GM18505 (cell line): ENCODE data around the gene CBY3.
"Not testable (repeated sequence)": the region's sequence is repeated elsewhere in the genome, so short reads cannot be mapped to it uniquely, and the experiment has no call there.

Experiments used
- ATAC-seq: cut with Tn5 transposase; IDR thresholded peaks from one replicate; pipeline ENCODE4 v1.9.1; 2021; ENCODE audit not compliant: unreplicated experiment
- POLR2A ChIP-seq: IDR thresholded peaks from 4 replicates; pipeline ENCODE4 v1.6.1; 2011; ENCODE audit warnings: borderline replicate concordance; ENCODE audit not compliant: insufficient read depth, insufficient read length; ENCODE audit errors: extremely low read depth

CBY3 gene

DNA sequence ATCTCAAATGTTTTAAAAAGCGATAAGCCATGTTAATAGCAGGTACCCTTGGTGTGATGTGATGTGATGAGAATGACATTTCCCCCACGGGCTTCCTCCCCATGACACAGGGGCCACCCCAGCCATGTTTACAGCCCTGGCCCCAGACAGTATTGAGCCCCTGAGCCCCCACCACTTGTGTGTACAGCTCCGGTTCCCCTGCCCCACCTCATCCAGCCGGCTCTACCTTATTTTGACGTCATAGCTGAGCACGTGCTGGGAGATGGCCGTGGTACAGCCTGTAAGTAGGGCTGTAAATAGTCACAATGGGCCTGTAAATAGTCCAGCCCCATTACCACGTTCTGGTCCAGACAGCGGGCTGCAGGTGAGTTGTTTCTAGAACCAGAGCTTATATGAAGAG lies 32.4 kb downstream of the CBY3 start:
- no peak for ATAC-seq
- TF ChIP-seq POLR2A = no peak

- not testable (repeated sequence) for ATAC-seq
These were observed 36.1 kb downstream of the CBY3 start for GRCh38 chr5:179644766-179645165.

- not testable (repeated sequence) for ATAC-seq
These were observed 37.5 kb downstream of the CBY3 start for GRCh38 chr5:179643141-179643920.

DNA sequence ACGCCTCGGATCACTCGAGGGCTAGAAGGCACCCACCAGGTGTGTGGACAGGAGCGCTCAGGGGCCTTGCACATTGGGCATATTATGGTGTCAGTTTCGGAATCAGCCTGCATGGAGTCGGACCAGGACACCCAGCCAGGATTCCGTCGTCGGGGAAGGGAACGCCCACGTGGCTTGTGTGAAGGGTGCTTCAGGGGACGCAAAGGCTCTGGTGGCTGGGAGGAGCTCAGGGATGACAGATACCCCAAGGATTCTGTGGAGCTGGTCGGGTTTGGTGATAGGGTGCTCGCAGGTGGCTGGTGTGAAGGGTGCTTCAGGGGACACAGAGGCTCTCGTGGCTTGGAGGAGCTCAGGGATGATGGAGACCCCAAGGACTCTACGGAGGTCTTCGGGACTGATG lies 38.2 kb downstream of the CBY3 start:
- not testable (repeated sequence) for ATAC-seq

DNA sequence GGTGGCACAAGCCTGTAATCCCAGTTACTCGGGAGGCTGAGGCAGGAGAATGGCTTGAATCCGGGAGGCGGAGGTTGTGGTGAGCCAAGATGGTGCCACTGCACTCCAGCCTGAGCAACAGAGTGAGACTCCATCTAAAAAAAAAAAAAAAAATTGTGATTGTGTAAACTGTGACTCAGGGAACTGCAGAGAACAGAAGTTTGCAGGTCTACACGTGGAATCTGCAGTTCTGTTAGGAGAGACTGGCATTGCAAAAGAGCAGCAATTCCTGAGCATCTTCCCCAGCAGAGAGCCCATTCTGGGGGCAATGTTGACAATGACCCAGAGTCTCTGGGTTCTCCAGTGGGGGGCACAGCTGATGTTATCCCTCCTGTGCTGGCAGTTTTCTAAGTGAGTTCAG lies 39.1 kb downstream of the CBY3 start:
- ATAC-seq = not testable (repeated sequence)

- not testable (repeated sequence) for ATAC-seq
These were observed 41.5 kb downstream of the CBY3 start for GRCh38 chr5:179639296-179639695.

DNA sequence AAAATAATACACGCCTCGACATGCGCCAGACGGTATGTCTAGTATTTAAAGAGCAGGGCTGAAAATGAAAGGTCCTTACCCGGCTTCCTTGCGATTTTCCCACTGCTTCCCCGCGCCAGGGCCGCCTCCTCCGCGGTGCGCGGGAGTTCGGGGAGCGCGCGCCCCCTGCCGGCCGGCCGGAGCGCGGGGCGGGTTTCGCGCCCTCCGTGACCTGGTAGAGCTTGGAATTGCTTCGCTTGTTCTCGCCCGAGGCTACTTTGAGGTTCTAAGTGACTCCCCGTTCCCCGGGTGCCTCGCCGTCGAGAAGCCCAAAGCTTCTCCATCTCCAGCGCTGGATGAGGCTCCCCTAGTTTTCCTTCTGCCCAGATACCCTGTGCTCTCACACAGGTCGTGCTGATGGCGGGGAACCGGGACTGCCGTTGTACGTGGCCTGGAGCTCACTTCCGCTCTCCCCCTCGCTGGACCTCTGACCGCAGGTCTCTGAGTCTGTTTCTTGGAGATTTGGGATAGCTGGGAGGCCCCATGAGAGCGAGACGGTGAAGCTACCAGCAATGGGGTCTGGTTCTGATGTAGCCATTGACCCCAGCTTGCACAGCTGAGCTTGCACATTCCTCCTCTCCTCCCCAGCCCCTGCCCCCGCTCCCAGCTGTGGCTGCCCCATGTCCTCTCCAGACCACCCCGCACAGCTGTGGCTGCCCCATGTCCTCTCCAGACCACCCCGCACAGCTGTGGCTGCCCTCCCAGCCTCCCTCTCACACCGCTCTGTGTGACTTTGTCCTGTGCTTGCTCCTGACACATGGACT lies 46.3 kb downstream of the CBY3 start:
- ATAC-seq = peak; percentile 94

DNA sequence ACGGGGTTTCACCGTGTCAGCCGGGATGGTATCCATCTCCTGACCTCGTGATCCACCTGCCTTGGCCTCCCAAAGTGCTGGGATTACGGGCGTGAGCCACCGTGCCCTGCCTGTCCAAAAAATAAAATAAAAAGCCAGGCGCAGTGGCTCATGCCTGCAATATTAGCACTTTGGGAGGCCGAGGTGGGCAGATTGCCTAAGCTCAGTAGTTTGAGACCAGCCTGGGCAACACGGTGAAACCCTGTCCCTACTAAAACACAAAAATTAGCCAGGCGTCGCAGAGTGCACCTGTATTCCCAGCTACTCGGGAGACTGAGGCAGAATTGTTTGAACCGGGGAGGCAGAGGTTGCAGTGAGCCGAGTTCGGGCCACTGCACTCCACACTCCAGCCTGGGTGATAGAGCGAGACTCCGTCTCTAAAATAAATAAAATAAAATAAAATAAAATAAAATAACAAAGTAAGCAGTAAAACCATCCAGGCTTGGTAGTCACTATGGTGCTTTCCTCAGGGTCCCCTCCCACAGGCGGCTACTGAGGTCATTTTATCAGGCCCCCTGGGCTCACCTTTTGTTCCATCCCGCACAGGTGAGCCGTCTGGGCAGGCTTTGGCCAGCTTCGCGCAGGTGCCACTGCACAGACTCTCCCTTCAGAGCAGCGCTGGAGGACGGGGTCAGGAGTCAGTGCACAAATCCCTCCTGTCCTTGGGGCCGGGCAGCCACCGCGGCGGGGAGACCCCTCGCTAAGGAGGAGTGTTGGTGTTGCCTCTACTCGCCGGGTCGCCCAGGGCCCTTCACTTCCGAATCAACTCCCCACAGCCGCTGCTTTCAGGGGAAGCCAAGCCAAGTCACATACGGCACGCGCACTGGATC lies 47.1 kb downstream of the CBY3 start:
- peak; percentile 26 for ATAC-seq
